ENCODE results near the gene ELP1.

Gene ELP1

DNA sequence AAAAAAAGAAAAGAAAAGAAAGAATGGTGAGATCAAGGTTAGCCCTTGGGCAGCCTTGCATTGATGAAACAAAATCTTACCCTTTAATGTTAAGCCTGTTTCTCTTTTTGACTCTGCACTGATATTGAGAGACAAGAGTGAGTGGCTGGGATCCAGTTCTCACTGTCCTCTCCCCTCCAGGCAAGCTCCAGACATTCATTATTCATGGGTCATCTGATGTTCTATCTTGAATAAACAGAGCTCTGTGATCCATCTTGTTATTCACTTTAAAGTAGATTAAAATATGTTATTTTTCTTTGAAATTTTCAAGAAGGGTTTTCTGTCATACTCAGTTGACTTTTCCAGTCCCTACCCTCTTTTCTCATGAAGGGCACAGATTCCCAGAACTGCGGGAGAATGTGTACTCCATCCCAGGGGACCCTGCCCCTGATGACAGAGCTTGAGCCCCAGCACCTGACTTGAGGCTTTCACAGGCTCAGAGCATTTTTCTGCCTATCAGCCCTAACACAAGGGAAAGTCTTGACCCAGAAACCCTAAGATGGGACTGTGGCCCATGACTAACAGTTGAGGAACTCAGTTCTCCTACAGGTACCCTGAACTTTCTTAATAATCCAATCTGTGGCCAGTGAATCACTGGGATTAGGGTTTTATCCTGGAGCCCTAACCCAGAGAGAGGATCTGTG is 102.3 kb downstream of the ELP1 start:
- no peak for DNase-seq (ENCODE audit: insufficient read length, low spot score)
- no peak for FAIRE-seq

DNA sequence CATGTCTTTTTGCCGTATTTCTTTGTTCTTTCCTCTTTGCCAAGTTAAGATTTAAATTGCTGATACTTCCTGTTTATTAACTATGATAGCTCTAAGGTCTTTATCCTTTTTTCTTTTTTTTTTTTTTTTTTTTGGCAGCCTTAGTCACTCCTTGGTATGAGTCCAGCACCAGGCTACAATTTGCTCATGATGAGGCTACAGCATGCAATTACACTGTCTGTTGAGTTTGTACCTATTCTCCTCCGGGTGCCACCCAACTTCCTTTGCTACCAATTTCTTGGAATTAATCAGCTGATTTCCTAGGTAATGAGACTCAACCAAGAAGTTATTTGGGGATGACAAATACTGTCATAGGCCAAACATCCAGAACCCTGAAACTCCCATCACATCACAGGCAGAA is 103.7 kb downstream of the ELP1 start:
- DNase-seq (ENCODE audit: insufficient read length, low spot score), result no peak
- no peak for FAIRE-seq

GRCh38 chr9:108823829-108824228 is 110.1 kb downstream of the ELP1 start:
- FAIRE-seq (no peak), DNase-seq (ENCODE audit: insufficient read length, low spot score) (no peak)

Data from HTR-8/SVneo (cell line).